DMS79 (cell line): ENCODE measurements around the gene PMEPA1.
A peak's percentile ranks its signal among the peaks of the same experiment; 100 is the strongest.

Source experiments
- DNase-seq: peaks from one replicate; lab custom pipeline; 2025; lab: John Stamatoyannopoulos, UW

PMEPA1 gene

GRCh38 chr20:57736738-57737347, 27.0 kb upstream of the PMEPA1 start:
- no peak for DNase-seq

GRCh38 chr20:57735831-57736737, 26.3 kb upstream of the PMEPA1 start:
- DNase-seq = no peak

- no peak for DNase-seq
Measured at GRCh38 chr20:57734754-57735153, 24.9 kb upstream of the PMEPA1 start.

GRCh38 chr20:57732226-57732625, 22.4 kb upstream of the PMEPA1 start:
- DNase-seq = no peak

- DNase-seq = no peak
Measured at GRCh38 chr20:57728762-57729161, 18.9 kb upstream of the PMEPA1 start.

GRCh38 chr20:57727863-57728262, 18.0 kb upstream of the PMEPA1 start:
- DNase-seq = no peak

- no peak for DNase-seq
Measured at GRCh38 chr20:57725636-57726035, 15.8 kb upstream of the PMEPA1 start.

GRCh38 chr20:57724610-57725405, 15.0 kb upstream of the PMEPA1 start:
- DNase-seq = no peak

GRCh38 chr20:57723816-57724215, 14.0 kb upstream of the PMEPA1 start:
- DNase-seq = no peak

GRCh38 chr20:57719951-57720350, 10.1 kb upstream of the PMEPA1 start:
- no peak for DNase-seq

GRCh38 chr20:57718490-57719009, 8.7 kb upstream of the PMEPA1 start:
- DNase-seq = peak; percentile 91

GRCh38 chr20:57717797-57718196, 8.0 kb upstream of the PMEPA1 start:
- no peak for DNase-seq

- no peak for DNase-seq
Measured at GRCh38 chr20:57716901-57717300, 7.1 kb upstream of the PMEPA1 start.

GRCh38 chr20:57716202-57716601, 6.4 kb upstream of the PMEPA1 start:
- no peak for DNase-seq

GRCh38 chr20:57715268-57715904, 5.6 kb upstream of the PMEPA1 start:
- DNase-seq = no peak

- DNase-seq = no peak
Measured at GRCh38 chr20:57714409-57715267, 4.8 kb upstream of the PMEPA1 start.

GRCh38 chr20:57713951-57714350, 4.1 kb upstream of the PMEPA1 start:
- DNase-seq = no peak

GRCh38 chr20:57713505-57713903, 3.7 kb upstream of the PMEPA1 start:
- DNase-seq = no peak

GRCh38 chr20:57712851-57713504, 3.2 kb upstream of the PMEPA1 start:
- no peak for DNase-seq

GRCh38 chr20:57712341-57712740, 2.5 kb upstream of the PMEPA1 start:
- no peak for DNase-seq
